WTC11 (cell line): Measurements from ENCODE around the gene DOCK1. TPM values are rescaled to one million over a fixed set of nuclear protein-coding genes. Genes with fewer than 3 reads are reported as not detected.

Source experiments
- ATAC-seq: fragments of 200-7000 bp; cut with Tn5 transposase; 2 replicates; pipeline ENCODE4 v1.10.0; 2021; ENCODE audit warnings: mild to moderate bottlenecking, moderate library complexity
- CTCF ChIA-PET: fragments of 300-600 bp; sonication (Branson Sonifier 250); formaldehyde crosslinking; loops from one replicate; lab custom pipeline; 2021; ENCODE audit warnings: antibody characterized with exemption; lab: Charles Lee
- POLR2A ChIA-PET: fragments of 350-600 bp; sonication (Branson Sonifier 250); formaldehyde crosslinking; loops from one replicate; lab custom pipeline; 2021; ENCODE audit warnings: antibody characterized with exemption; lab: Charles Lee
- DNase-seq: peaks from one replicate; pipeline ENCODE4 v3.0.0; 2021; ENCODE audit warnings: low spot score
- H3K27ac Mint-ChIP-seq: 2 replicates; pipeline ENCODE4 v1.8.0; 2021; ENCODE audit warnings: mixed read lengths
- H3K27me3 Mint-ChIP-seq: 2 replicates; pipeline ENCODE4 v1.8.0; 2021; ENCODE audit warnings: low read depth, mild to moderate bottlenecking, moderate library complexity, mixed read lengths
- H3K36me3 Mint-ChIP-seq: 2 replicates; pipeline ENCODE4 v1.8.0; 2021; ENCODE audit warnings: mixed read lengths
- H3K4me1 Mint-ChIP-seq: 2 replicates; pipeline ENCODE4 v1.8.0; 2022; ENCODE audit warnings: mixed read lengths
- H3K4me3 Mint-ChIP-seq: 2 replicates; pipeline ENCODE4 v1.8.0; 2021; ENCODE audit warnings: mild to moderate bottlenecking, moderate library complexity, mixed read lengths
- H3K9me3 Mint-ChIP-seq: 2 replicates; pipeline ENCODE4 v1.8.0; 2021; ENCODE audit warnings: mixed read lengths
- ELF4 ChIP-seq: sonication (generic); formaldehyde crosslinking; IDR thresholded peaks from 2 replicates; pipeline ENCODE4 v1.8.1; 2022; ENCODE audit warnings: low read depth, mild to moderate bottlenecking, moderate library complexity, missing genetic modification reagents
- EMX1 ChIP-seq: fragments of 250-450 bp; sonication (Bioruptor Pico); IDR thresholded peaks from 2 replicates; pipeline ENCODE4 v1.8.0; 2021; ENCODE audit warnings: mild to moderate bottlenecking
- ETV6 ChIP-seq: sonication (generic); formaldehyde crosslinking; IDR thresholded peaks from 2 replicates; pipeline ENCODE4 v1.8.1; 2022; ENCODE audit warnings: mild to moderate bottlenecking, missing genetic modification reagents
- FOXK1 ChIP-seq: sonication (generic); formaldehyde crosslinking; IDR thresholded peaks from 2 replicates; pipeline ENCODE4 v1.8.0; 2022; ENCODE audit warnings: mild to moderate bottlenecking, moderate library complexity, missing genetic modification reagents
- GTF2I ChIP-seq: fragments of 250-450 bp; sonication (Bioruptor Pico); conservative IDR thresholded peaks from 2 replicates; pipeline ENCODE4 v1.4.0; 2021; ENCODE audit warnings: mild to moderate bottlenecking
- JUN ChIP-seq: sonication (generic); formaldehyde crosslinking; IDR thresholded peaks from 2 replicates; pipeline ENCODE4 v1.8.0; 2023; ENCODE audit warnings: mild to moderate bottlenecking, missing genetic modification reagents
- MYBL2 ChIP-seq: sonication (generic); formaldehyde crosslinking; IDR thresholded peaks from 2 replicates; pipeline ENCODE4 v1.8.1; 2023; ENCODE audit warnings: mild to moderate bottlenecking, moderate library complexity, missing genetic modification reagents
- NR1H2 ChIP-seq: sonication (generic); formaldehyde crosslinking; IDR thresholded peaks from 2 replicates; pipeline ENCODE4 v1.9.0; 2021; ENCODE audit warnings: mild to moderate bottlenecking, moderate library complexity, missing genetic modification reagents
- PRRX2 ChIP-seq: fragments of 250-450 bp; sonication (Bioruptor Pico); IDR thresholded peaks from 2 replicates; pipeline ENCODE4 v1.8.0; 2021; ENCODE audit warnings: mild to moderate bottlenecking
- SMAD3 ChIP-seq: sonication (generic); formaldehyde crosslinking; IDR thresholded peaks from 2 replicates; pipeline ENCODE4 v1.8.0; 2022; ENCODE audit warnings: missing genetic modification reagents, mild to moderate bottlenecking, borderline replicate concordance
- SP1 ChIP-seq: sonication (generic); formaldehyde crosslinking; conservative IDR thresholded peaks from 2 replicates; pipeline ENCODE4 v1.8.1; 2022; ENCODE audit warnings: missing genetic modification reagents
- TEAD1 ChIP-seq: sonication (generic); formaldehyde crosslinking; IDR thresholded peaks from 2 replicates; pipeline ENCODE4 v1.8.0; 2022; ENCODE audit warnings: mild to moderate bottlenecking, missing genetic modification reagents
- ZNF138 ChIP-seq: sonication (generic); formaldehyde crosslinking; conservative IDR thresholded peaks from 2 replicates; pipeline ENCODE4 v1.8.1; 2022; ENCODE audit warnings: mild to moderate bottlenecking, moderate library complexity, missing genetic modification reagents
- ZNF219 ChIP-seq: sonication (generic); formaldehyde crosslinking; IDR thresholded peaks from 2 replicates; pipeline ENCODE4 v1.8.0; 2023; ENCODE audit warnings: missing genetic modification reagents, mild to moderate bottlenecking, borderline replicate concordance
- ZNF416 ChIP-seq: fragments of 250-450 bp; sonication (Bioruptor Pico); IDR thresholded peaks from 2 replicates; pipeline ENCODE4 v1.9.0; 2021; ENCODE audit warnings: mild to moderate bottlenecking, inconsistent platforms
- ZNF671 ChIP-seq: fragments of 250-450 bp; sonication (Bioruptor Pico); IDR thresholded peaks from 2 replicates; pipeline ENCODE4 v1.8.0; 2021; ENCODE audit warnings: mild to moderate bottlenecking
- total RNA-seq: library from RNA; stranded (reverse); gene quantifications from 3 replicates; pipeline ENCODE4 v1.2.3, GENCODE V29; 2021
- TF ChIP-seq, protein P1 (sequence below): sonication (generic); formaldehyde crosslinking; IDR thresholded peaks from 2 replicates; pipeline ENCODE4 v1.8.1; 2022; ENCODE audit warnings: mild to moderate bottlenecking, moderate library complexity, missing genetic modification reagents
- TF ChIP-seq, protein P2 (sequence below): sonication (generic); formaldehyde crosslinking; IDR thresholded peaks from 2 replicates; pipeline ENCODE4 v1.8.1; 2022; ENCODE audit warnings: mild to moderate bottlenecking, missing genetic modification reagents, moderate library complexity, borderline replicate concordance
- TF ChIP-seq, protein P3 (sequence below): sonication (generic); formaldehyde crosslinking; IDR thresholded peaks from 2 replicates; pipeline ENCODE4 v1.8.1; 2023; ENCODE audit warnings: mild to moderate bottlenecking, moderate library complexity, missing genetic modification reagents
- TF ChIP-seq, protein P4 (sequence below): sonication (generic); formaldehyde crosslinking; conservative IDR thresholded peaks from 2 replicates; pipeline ENCODE4 v1.8.1; 2022; ENCODE audit warnings: mild to moderate bottlenecking, missing genetic modification reagents
- TF ChIP-seq, protein P5 (sequence below): sonication (generic); formaldehyde crosslinking; IDR thresholded peaks from 2 replicates; pipeline ENCODE4 v1.8.0; 2023; ENCODE audit warnings: missing genetic modification reagents, mild to moderate bottlenecking, borderline replicate concordance
- TF ChIP-seq, protein P6 (sequence below): sonication (generic); formaldehyde crosslinking; IDR thresholded peaks from 2 replicates; pipeline ENCODE4 v1.8.1; 2023; ENCODE audit warnings: mild to moderate bottlenecking, missing genetic modification reagents
- TF ChIP-seq, protein P7 (sequence below): sonication (generic); formaldehyde crosslinking; IDR thresholded peaks from 2 replicates; pipeline ENCODE4 v1.8.1; 2022; ENCODE audit warnings: missing genetic modification reagents, borderline replicate concordance

The DOCK1 gene
- total RNA-seq, 1 experiment from 2014 or later = 52.1 TPM

DNA sequence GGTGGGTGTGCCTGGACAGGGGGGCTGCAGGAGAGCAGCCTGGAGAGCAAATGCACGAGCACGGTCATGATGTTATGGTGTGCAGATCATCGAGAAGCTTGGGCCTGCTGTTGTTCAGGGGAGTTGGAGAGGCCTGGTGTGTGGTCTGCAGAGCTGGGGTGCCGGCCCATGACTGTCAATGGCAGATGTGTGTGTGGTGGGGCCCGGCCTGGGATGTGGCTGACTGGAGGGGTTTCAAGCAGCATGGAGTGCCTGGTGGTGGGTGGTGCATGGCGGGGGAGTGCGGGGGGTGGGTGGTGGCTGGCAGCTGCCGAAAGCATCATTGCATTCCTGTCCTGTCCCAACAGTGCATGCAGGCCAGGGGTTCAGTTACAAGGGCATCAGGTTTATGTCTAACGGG is 122.6 kb downstream of the DOCK1 start:
- no peak for ATAC-seq
- Mint-ChIP-seq H3K27me3 (no peaks in the 10 kb centered on the region), H3K27ac (no peak overlapping the region), H3K4me1 (no peaks in the 10 kb centered on the region), H3K9me3 (no peaks in the 10 kb centered on the region), H3K4me3 (no peak overlapping the region), H3K36me3 (peaks cover 78% of the 10 kb centered on the region)
- no peak for TF ChIP-seq FOXK1 (CRISPR knock-in tag)
- TF ChIP-seq ZNF416 (CRISPR knock-in tag) = no peak
- no peak for TF ChIP-seq EMX1
- TF ChIP-seq, protein P1, sequence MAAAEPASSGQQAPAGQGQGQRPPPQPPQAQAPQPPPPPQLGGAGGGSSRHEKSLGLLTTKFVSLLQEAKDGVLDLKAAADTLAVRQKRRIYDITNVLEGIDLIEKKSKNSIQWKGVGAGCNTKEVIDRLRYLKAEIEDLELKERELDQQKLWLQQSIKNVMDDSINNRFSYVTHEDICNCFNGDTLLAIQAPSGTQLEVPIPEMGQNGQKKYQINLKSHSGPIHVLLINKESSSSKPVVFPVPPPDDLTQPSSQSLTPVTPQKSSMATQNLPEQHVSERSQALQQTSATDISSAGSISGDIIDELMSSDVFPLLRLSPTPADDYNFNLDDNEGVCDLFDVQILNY (CRISPR knock-in tag) = no peak
- TF ChIP-seq GTF2I (CRISPR knock-in tag) = no peak
- TF ChIP-seq ZNF219 (CRISPR knock-in tag) = no peak
- TF ChIP-seq TEAD1 = no peak
- TF ChIP-seq, protein P2, sequence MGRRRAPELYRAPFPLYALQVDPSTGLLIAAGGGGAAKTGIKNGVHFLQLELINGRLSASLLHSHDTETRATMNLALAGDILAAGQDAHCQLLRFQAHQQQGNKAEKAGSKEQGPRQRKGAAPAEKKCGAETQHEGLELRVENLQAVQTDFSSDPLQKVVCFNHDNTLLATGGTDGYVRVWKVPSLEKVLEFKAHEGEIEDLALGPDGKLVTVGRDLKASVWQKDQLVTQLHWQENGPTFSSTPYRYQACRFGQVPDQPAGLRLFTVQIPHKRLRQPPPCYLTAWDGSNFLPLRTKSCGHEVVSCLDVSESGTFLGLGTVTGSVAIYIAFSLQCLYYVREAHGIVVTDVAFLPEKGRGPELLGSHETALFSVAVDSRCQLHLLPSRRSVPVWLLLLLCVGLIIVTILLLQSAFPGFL (CRISPR knock-in tag) = no peak
- TF ChIP-seq, protein P3, sequence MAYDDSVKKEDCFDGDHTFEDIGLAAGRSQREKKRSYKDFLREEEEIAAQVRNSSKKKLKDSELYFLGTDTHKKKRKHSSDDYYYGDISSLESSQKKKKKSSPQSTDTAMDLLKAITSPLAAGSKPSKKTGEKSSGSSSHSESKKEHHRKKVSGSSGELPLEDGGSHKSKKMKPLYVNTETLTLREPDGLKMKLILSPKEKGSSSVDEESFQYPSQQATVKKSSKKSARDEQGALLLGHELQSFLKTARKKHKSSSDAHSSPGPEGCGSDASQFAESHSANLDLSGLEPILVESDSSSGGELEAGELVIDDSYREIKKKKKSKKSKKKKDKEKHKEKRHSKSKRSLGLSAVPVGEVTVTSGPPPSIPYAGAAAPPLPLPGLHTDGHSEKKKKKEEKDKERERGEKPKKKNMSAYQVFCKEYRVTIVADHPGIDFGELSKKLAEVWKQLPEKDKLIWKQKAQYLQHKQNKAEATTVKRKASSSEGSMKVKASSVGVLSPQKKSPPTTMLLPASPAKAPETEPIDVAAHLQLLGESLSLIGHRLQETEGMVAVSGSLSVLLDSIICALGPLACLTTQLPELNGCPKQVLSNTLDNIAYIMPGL (CRISPR knock-in tag) = no peak
- TF ChIP-seq, protein P4, sequence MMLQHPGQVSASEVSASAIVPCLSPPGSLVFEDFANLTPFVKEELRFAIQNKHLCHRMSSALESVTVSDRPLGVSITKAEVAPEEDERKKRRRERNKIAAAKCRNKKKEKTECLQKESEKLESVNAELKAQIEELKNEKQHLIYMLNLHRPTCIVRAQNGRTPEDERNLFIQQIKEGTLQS = no peak
- TF ChIP-seq, protein P5, sequence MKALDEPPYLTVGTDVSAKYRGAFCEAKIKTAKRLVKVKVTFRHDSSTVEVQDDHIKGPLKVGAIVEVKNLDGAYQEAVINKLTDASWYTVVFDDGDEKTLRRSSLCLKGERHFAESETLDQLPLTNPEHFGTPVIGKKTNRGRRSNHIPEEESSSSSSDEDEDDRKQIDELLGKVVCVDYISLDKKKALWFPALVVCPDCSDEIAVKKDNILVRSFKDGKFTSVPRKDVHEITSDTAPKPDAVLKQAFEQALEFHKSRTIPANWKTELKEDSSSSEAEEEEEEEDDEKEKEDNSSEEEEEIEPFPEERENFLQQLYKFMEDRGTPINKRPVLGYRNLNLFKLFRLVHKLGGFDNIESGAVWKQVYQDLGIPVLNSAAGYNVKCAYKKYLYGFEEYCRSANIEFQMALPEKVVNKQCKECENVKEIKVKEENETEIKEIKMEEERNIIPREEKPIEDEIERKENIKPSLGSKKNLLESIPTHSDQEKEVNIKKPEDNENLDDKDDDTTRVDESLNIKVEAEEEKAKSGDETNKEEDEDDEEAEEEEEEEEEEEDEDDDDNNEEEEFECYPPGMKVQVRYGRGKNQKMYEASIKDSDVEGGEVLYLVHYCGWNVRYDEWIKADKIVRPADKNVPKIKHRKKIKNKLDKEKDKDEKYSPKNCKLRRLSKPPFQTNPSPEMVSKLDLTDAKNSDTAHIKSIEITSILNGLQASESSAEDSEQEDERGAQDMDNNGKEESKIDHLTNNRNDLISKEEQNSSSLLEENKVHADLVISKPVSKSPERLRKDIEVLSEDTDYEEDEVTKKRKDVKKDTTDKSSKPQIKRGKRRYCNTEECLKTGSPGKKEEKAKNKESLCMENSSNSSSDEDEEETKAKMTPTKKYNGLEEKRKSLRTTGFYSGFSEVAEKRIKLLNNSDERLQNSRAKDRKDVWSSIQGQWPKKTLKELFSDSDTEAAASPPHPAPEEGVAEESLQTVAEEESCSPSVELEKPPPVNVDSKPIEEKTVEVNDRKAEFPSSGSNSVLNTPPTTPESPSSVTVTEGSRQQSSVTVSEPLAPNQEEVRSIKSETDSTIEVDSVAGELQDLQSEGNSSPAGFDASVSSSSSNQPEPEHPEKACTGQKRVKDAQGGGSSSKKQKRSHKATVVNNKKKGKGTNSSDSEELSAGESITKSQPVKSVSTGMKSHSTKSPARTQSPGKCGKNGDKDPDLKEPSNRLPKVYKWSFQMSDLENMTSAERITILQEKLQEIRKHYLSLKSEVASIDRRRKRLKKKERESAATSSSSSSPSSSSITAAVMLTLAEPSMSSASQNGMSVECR (CRISPR knock-in tag) = no peak
- no peak for TF ChIP-seq ELF4 (CRISPR knock-in tag)
- no peak for TF ChIP-seq PRRX2 (CRISPR knock-in tag)
- ChIA-PET POLR2A (no interaction called here), CTCF (no interaction called here)
- DNase-seq = no peak

DNA sequence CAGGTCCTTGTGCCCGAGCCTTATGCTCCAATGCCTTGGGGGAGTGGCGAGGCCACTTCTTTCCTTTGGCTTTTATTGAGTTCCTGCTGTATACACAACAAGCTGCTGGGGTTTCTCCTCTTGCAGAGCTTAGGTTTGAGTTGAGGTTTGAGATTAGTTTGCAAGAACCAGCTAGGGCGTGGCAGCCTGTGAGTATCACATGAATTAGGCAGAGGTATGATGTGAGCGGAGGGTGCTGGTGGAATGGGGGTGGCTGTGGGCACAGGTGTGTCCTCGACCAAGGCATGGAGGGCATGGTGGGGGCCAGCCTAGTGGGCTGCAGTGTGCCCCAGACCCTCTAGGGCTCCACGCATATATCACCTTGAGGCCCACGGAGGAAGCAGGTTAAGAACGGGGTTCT is 123.3 kb downstream of the DOCK1 start:
- ChIA-PET POLR2A (no interaction called here), CTCF (no interaction called here)
- no peaks in the 10 kb centered on the region for H3K27me3 Mint-ChIP-seq
- no peak for ATAC-seq
- no peak overlapping the region for H3K27ac Mint-ChIP-seq
- H3K9me3 Mint-ChIP-seq = no peaks in the 10 kb centered on the region
- no peaks in the 10 kb centered on the region for H3K4me1 Mint-ChIP-seq
- no peak for DNase-seq
- no peak overlapping the region for H3K4me3 Mint-ChIP-seq
- H3K36me3 Mint-ChIP-seq = peaks cover 78% of the 10 kb centered on the region
- TF ChIP-seq SMAD3 (CRISPR knock-in tag) (no peak), ZNF671 (CRISPR knock-in tag) (no peak), ZNF138 (CRISPR knock-in tag) (no peak), ETV6 (no peak), MYBL2 (CRISPR knock-in tag) (no peak), ZNF219 (CRISPR knock-in tag) (no peak), SP1 (CRISPR knock-in tag) (no peak), JUN (CRISPR knock-in tag) (no peak), NR1H2 (CRISPR knock-in tag) (no peak)
- TF ChIP-seq, protein P6, sequence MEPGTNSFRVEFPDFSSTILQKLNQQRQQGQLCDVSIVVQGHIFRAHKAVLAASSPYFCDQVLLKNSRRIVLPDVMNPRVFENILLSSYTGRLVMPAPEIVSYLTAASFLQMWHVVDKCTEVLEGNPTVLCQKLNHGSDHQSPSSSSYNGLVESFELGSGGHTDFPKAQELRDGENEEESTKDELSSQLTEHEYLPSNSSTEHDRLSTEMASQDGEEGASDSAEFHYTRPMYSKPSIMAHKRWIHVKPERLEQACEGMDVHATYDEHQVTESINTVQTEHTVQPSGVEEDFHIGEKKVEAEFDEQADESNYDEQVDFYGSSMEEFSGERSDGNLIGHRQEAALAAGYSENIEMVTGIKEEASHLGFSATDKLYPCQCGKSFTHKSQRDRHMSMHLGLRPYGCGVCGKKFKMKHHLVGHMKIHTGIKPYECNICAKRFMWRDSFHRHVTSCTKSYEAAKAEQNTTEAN = no peak
- TF ChIP-seq, protein P7, sequence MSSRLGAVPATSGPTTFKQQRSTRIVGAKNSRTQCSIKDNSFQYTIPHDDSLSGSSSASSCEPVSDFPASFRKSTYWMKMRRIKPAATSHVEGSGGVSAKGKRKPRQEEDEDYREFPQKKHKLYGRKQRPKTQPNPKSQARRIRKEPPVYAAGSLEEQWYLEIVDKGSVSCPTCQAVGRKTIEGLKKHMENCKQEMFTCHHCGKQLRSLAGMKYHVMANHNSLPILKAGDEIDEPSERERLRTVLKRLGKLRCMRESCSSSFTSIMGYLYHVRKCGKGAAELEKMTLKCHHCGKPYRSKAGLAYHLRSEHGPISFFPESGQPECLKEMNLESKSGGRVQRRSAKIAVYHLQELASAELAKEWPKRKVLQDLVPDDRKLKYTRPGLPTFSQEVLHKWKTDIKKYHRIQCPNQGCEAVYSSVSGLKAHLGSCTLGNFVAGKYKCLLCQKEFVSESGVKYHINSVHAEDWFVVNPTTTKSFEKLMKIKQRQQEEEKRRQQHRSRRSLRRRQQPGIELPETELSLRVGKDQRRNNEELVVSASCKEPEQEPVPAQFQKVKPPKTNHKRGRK (CRISPR knock-in tag) = no peak
